ENCODE results near the gene CACNA2D2. TPM values are rescaled to one million over a fixed set of nuclear protein-coding genes. Genes with fewer than 3 reads are reported as not detected.

Gene CACNA2D2
- total and polyA plus RNA-seq, 2 donors (not counting 1 experiment from before 2014, with no cell fraction given): 0.06 TPM; not detected in 1

GRCh38 chr3:50519471-50520089, 16.1 kb upstream of the CACNA2D2 start:
- Histone ChIP-seq H2AFZ (ENCODE audit: low read length) (no peak overlapping the region), H3K9ac (ENCODE audit: insufficient read depth, low read length) (no peak overlapping the region), H3K27me3 (ENCODE audit: control insufficient read depth, insufficient read depth, low read length) (peaks cover 3% of the 10 kb centered on the region), H3K36me3 (ENCODE audit: control insufficient read depth, insufficient read depth, low read length) (no peaks in the 10 kb centered on the region), H4K20me1 (ENCODE audit: control insufficient read depth, extremely low read depth, insufficient read depth, low read length) (no peaks in the 10 kb centered on the region), H3K4me2 (ENCODE audit: extremely low read depth, insufficient read depth, low read length) (no peak overlapping the region), H3K4me1 (ENCODE audit: control insufficient read depth, extremely low read depth, insufficient read depth, low read length) (no peaks in the 10 kb centered on the region), H3K4me3 (replicated peaks in 1 of 4; ENCODE audit: control extremely low read depth in 1 of 4, insufficient read depth in 1 of 4, low read depth in 3 of 4, low read length in 4 of 4) (no peak overlapping the region), H3K27ac (ENCODE audit: insufficient read depth, low read length) (no peak overlapping the region), H3K79me2 (ENCODE audit: control insufficient read depth, insufficient read depth, low read length) (no peaks in the 10 kb centered on the region), H3K9me3 (ENCODE audit: control insufficient read depth, insufficient read depth, low read depth, low read length) (no peaks in the 10 kb centered on the region)
- peak; percentile 30 to 37 for DNase-seq (ENCODE audit: low read depth in 2 of 2)
- TF ChIP-seq EZH2 (IDR thresholded peaks at IDR 0.05; ENCODE audit: low read length, missing control alignments) (no peak), CTCF (conservative IDR thresholded peaks at IDR 0.05 in 1 of 2, IDR thresholded peaks at IDR 0.05 in 1 of 2; ENCODE audit: low read depth in 1 of 2, low read length in 2 of 2) (peak; percentile 72 to 98)

GRCh38 chr3:50518436-50518835, 15.0 kb upstream of the CACNA2D2 start:
- H3K27me3 ChIP-seq (ENCODE audit: control insufficient read depth, insufficient read depth, low read length): peaks cover 8% of the 10 kb centered on the region
- H3K4me1 ChIP-seq (ENCODE audit: control insufficient read depth, extremely low read depth, insufficient read depth, low read length): no peaks in the 10 kb centered on the region

GRCh38 chr3:50517721-50518206, 14.3 kb upstream of the CACNA2D2 start:
- no peak for TF ChIP-seq CTCF (conservative IDR thresholded peaks at IDR 0.05 in 1 of 2, IDR thresholded peaks at IDR 0.05 in 1 of 2; ENCODE audit: low read depth in 1 of 2, low read length in 2 of 2)
- TF ChIP-seq EZH2 (IDR thresholded peaks at IDR 0.05; ENCODE audit: low read length, missing control alignments): no peak
- Histone ChIP-seq H3K4me1 (ENCODE audit: control insufficient read depth, extremely low read depth, insufficient read depth, low read length) (no peaks in the 10 kb centered on the region), H3K4me3 (replicated peaks in 1 of 4; ENCODE audit: control extremely low read depth in 1 of 4, insufficient read depth in 1 of 4, low read depth in 3 of 4, low read length in 4 of 4) (no peak overlapping the region), H3K4me2 (ENCODE audit: extremely low read depth, insufficient read depth, low read length) (no peak overlapping the region), H2AFZ (ENCODE audit: low read length) (no peak overlapping the region), H3K27ac (ENCODE audit: insufficient read depth, low read length) (no peak overlapping the region), H3K36me3 (ENCODE audit: control insufficient read depth, insufficient read depth, low read length) (no peaks in the 10 kb centered on the region), H3K9me3 (ENCODE audit: control insufficient read depth, insufficient read depth, low read depth, low read length) (no peaks in the 10 kb centered on the region), H3K27me3 (ENCODE audit: control insufficient read depth, insufficient read depth, low read length) (peaks cover 8% of the 10 kb centered on the region), H3K79me2 (ENCODE audit: control insufficient read depth, insufficient read depth, low read length) (no peaks in the 10 kb centered on the region), H3K9ac (ENCODE audit: insufficient read depth, low read length) (no peak overlapping the region), H4K20me1 (ENCODE audit: control insufficient read depth, extremely low read depth, insufficient read depth, low read length) (no peaks in the 10 kb centered on the region)
- DNase-seq (ENCODE audit: low read depth in 2 of 2): no peak

More at GRCh38 chr3:50518436-50518835, 15.0 kb upstream of the CACNA2D2 start:
- H3K36me3 ChIP-seq (ENCODE audit: control insufficient read depth, insufficient read depth, low read length): no peaks in the 10 kb centered on the region
- no peak for TF ChIP-seq CTCF (conservative IDR thresholded peaks at IDR 0.05 in 1 of 2, IDR thresholded peaks at IDR 0.05 in 1 of 2; ENCODE audit: low read depth in 1 of 2, low read length in 2 of 2)
- no peak for TF ChIP-seq EZH2 (IDR thresholded peaks at IDR 0.05; ENCODE audit: low read length, missing control alignments)
- no peaks in the 10 kb centered on the region for H4K20me1 ChIP-seq (ENCODE audit: control insufficient read depth, extremely low read depth, insufficient read depth, low read length)
- H3K9ac ChIP-seq (ENCODE audit: insufficient read depth, low read length): no peak overlapping the region
- no peaks in the 10 kb centered on the region for H3K9me3 ChIP-seq (ENCODE audit: control insufficient read depth, insufficient read depth, low read depth, low read length)
- no peak overlapping the region for H3K4me3 ChIP-seq (replicated peaks in 1 of 4; ENCODE audit: control extremely low read depth in 1 of 4, insufficient read depth in 1 of 4, low read depth in 3 of 4, low read length in 4 of 4)
- no peaks in the 10 kb centered on the region for H3K79me2 ChIP-seq (ENCODE audit: control insufficient read depth, insufficient read depth, low read length)
- no peak overlapping the region for H2AFZ ChIP-seq (ENCODE audit: low read length)
- H3K4me2 ChIP-seq (ENCODE audit: extremely low read depth, insufficient read depth, low read length): no peak overlapping the region
- DNase-seq (ENCODE audit: low read depth in 2 of 2): no peak
- no peak overlapping the region for H3K27ac ChIP-seq (ENCODE audit: insufficient read depth, low read length)

Measured in fibroblast of lung (primary cell).